Measurements from ENCODE around the gene PTCH1.

DNA sequence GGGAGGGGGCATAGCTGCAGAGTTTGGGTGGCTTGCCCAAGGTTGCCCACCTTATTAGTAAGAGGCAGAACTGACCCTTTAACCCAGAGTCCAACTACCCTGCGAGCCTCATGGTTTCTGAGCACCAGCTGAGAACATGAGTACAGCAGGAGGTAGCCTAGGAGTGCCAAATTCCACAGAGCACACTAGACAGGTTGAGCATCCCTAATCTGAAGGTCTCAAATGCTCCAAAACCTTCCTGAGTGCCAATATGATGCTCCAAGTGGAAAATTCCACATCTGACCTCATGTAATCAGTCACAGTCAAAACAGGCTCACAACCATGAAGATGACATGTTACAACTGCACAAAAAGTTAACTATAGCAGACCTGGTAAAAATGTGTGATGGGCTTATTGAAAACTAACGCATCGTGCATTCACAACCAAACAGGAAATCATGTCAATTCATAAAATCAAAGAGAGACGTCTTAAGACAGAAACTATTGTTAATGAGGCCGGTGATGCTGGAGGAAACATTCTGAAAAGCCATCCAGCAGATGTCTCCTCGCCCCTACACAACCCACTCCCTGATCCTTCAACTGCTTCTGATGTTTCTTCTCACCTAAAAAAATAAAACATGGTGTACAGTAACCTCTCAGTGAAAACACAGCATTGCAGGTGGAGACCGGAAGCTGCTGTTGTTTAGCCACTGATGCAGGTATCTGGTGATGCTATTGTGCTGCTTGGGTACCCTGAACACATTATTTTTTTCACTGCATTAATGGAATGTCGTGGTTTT, 25.0 kb downstream of the PTCH1 start:
- TF ChIP-seq, protein P1, sequence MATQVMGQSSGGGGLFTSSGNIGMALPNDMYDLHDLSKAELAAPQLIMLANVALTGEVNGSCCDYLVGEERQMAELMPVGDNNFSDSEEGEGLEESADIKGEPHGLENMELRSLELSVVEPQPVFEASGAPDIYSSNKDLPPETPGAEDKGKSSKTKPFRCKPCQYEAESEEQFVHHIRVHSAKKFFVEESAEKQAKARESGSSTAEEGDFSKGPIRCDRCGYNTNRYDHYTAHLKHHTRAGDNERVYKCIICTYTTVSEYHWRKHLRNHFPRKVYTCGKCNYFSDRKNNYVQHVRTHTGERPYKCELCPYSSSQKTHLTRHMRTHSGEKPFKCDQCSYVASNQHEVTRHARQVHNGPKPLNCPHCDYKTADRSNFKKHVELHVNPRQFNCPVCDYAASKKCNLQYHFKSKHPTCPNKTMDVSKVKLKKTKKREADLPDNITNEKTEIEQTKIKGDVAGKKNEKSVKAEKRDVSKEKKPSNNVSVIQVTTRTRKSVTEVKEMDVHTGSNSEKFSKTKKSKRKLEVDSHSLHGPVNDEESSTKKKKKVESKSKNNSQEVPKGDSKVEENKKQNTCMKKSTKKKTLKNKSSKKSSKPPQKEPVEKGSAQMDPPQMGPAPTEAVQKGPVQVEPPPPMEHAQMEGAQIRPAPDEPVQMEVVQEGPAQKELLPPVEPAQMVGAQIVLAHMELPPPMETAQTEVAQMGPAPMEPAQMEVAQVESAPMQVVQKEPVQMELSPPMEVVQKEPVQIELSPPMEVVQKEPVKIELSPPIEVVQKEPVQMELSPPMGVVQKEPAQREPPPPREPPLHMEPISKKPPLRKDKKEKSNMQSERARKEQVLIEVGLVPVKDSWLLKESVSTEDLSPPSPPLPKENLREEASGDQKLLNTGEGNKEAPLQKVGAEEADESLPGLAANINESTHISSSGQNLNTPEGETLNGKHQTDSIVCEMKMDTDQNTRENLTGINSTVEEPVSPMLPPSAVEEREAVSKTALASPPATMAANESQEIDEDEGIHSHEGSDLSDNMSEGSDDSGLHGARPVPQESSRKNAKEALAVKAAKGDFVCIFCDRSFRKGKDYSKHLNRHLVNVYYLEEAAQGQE (IDR thresholded peaks at IDR 0.05; ENCODE audit: low read depth, low read length), result no peak
- TF ChIP-seq EZH2phosphoT487 (IDR thresholded peaks at IDR 0.05; ENCODE audit: borderline replicate concordance, low read depth) (no peak), YY1 (IDR thresholded peaks at IDR 0.05; ENCODE audit: low read depth) (no peak), RXRA (IDR thresholded peaks at IDR 0.05; ENCODE audit: borderline replicate concordance, low read depth) (no peak), MXI1 (IDR thresholded peaks at IDR 0.05; ENCODE audit: low read depth, low read length) (no peak), POLR2AphosphoS5 (IDR thresholded peaks at IDR 0.05; ENCODE audit: low read depth, low read length) (no peak), NRF1 (IDR thresholded peaks at IDR 0.05; ENCODE audit: low read depth, low read length) (no peak), JUND (IDR thresholded peaks at IDR 0.05) (no peak)
- TF ChIP-seq, protein P2, sequence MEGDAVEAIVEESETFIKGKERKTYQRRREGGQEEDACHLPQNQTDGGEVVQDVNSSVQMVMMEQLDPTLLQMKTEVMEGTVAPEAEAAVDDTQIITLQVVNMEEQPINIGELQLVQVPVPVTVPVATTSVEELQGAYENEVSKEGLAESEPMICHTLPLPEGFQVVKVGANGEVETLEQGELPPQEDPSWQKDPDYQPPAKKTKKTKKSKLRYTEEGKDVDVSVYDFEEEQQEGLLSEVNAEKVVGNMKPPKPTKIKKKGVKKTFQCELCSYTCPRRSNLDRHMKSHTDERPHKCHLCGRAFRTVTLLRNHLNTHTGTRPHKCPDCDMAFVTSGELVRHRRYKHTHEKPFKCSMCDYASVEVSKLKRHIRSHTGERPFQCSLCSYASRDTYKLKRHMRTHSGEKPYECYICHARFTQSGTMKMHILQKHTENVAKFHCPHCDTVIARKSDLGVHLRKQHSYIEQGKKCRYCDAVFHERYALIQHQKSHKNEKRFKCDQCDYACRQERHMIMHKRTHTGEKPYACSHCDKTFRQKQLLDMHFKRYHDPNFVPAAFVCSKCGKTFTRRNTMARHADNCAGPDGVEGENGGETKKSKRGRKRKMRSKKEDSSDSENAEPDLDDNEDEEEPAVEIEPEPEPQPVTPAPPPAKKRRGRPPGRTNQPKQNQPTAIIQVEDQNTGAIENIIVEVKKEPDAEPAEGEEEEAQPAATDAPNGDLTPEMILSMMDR (IDR thresholded peaks at IDR 0.05), result no peak
